Astrocyte (in vitro differentiated cells and primary cell): ENCODE data around the gene PXMP4.

ENCODE experiments used
- EZH2 ChIP-seq: IDR thresholded peaks from 2 replicates; pipeline ENCODE4 v1.6.1; 2012; ENCODE audit warnings: mild to moderate bottlenecking, low read length, inconsistent platforms; ENCODE audit not compliant: insufficient read depth
- TF ChIP-seq, protein P1 (sequence below): IDR thresholded peaks from 2 replicates; pipeline ENCODE4 v1.5.1; 2011; ENCODE audit warnings: low read depth, mild to moderate bottlenecking, inconsistent platforms, low read length, moderate library complexity; ENCODE audit not compliant: insufficient read depth

DNA sequence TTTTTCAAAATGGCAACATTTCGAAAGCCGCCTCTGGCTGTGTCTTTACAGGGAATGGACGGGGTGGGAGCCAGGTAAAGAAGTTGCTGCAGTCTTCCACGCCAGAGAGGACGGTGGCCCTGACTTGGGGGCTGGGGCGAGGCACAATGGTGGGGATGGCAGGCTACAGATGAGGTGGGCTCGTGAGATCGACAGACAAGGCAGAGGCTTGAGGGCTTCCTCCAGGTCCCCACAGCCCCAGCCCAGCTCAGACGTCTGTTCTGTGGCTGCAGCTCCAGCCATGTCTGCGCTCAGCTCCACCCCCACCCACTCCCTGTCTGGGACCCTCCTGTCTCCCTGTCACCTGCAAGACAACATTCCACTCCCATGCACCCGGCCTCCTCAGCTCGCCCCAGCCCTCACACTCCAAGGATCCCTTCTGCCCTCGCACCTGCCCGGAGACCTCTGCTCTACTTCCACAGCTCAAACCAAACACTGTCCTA lies 65.4 kb downstream of the PXMP4 start:
- TF ChIP-seq EZH2 = no peak
- TF ChIP-seq, protein P1, sequence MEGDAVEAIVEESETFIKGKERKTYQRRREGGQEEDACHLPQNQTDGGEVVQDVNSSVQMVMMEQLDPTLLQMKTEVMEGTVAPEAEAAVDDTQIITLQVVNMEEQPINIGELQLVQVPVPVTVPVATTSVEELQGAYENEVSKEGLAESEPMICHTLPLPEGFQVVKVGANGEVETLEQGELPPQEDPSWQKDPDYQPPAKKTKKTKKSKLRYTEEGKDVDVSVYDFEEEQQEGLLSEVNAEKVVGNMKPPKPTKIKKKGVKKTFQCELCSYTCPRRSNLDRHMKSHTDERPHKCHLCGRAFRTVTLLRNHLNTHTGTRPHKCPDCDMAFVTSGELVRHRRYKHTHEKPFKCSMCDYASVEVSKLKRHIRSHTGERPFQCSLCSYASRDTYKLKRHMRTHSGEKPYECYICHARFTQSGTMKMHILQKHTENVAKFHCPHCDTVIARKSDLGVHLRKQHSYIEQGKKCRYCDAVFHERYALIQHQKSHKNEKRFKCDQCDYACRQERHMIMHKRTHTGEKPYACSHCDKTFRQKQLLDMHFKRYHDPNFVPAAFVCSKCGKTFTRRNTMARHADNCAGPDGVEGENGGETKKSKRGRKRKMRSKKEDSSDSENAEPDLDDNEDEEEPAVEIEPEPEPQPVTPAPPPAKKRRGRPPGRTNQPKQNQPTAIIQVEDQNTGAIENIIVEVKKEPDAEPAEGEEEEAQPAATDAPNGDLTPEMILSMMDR = no peak
